H9 (cell line): Measurements from ENCODE around the gene WFDC1. TPM values are rescaled to one million over a fixed set of nuclear protein-coding genes. Genes with fewer than 3 reads are reported as not detected.

ENCODE experiments used
- DNase-seq: peaks from one replicate; pipeline ENCODE4 v3.0.0-alpha.2; 2017
- H2AFZ ChIP-seq: one replicate; pipeline ENCODE4 v1.6.1; 2013; ENCODE audit warnings: mild to moderate bottlenecking, low read length, control low read depth, moderate library complexity
- H2AK5ac ChIP-seq: 2 replicates; pipeline ENCODE4 v1.6.1; 2013; ENCODE audit warnings: low read length, control low read depth, mixed read lengths; ENCODE audit not compliant: insufficient read length
- H2BK120ac ChIP-seq: one replicate; pipeline ENCODE4 v1.6.1; 2013; ENCODE audit warnings: low read depth, mild to moderate bottlenecking, low read length, control low read depth, inconsistent platforms; ENCODE audit not compliant: poor library complexity, severe bottlenecking
- H2BK12ac ChIP-seq: 2 replicates; pipeline ENCODE4 v1.6.1; 2013; ENCODE audit warnings: low read length, control low read depth, mixed read lengths, low read depth; ENCODE audit not compliant: insufficient read length
- H2BK15ac ChIP-seq: 2 replicates; pipeline ENCODE4 v1.6.1; 2013; ENCODE audit warnings: low read depth, low read length, control low read depth
- H2BK20ac ChIP-seq: one replicate; pipeline ENCODE4 v1.6.1; 2013; ENCODE audit warnings: low read depth, mild to moderate bottlenecking, low read length, control low read depth, inconsistent platforms; ENCODE audit not compliant: poor library complexity, severe bottlenecking
- H2BK5ac ChIP-seq: 2 replicates; pipeline ENCODE4 v1.6.1; 2013; ENCODE audit warnings: low read length, control low read depth, mixed read lengths; ENCODE audit not compliant: insufficient read length
- H3K14ac ChIP-seq: 2 replicates; pipeline ENCODE4 v1.6.1; 2013; ENCODE audit warnings: low read length, control low read depth; ENCODE audit not compliant: insufficient read depth
- H3K18ac ChIP-seq: 2 replicates; pipeline ENCODE4 v1.6.1; 2013; ENCODE audit warnings: low read depth, mild to moderate bottlenecking, mixed read lengths, low read length, control low read depth; ENCODE audit not compliant: insufficient read length
- H3K23ac ChIP-seq: 2 replicates; pipeline ENCODE4 v1.6.1; 2013; ENCODE audit warnings: low read length, control low read depth, mixed read lengths, low read depth; ENCODE audit not compliant: insufficient read length
- H3K23me2 ChIP-seq: 2 replicates; pipeline ENCODE4 v1.6.1; 2013; ENCODE audit warnings: low read depth, mild to moderate bottlenecking, mixed read lengths, low read length, control low read depth; ENCODE audit not compliant: insufficient read length, poor library complexity, severe bottlenecking
- H3K27ac ChIP-seq: 2 replicates; pipeline ENCODE4 v1.5.1; 2013; ENCODE audit warnings: low read length, control low read depth, mixed read lengths, low read depth; ENCODE audit not compliant: insufficient read length
- H3K27me3 ChIP-seq: 2 replicates; pipeline ENCODE4 v1.6.1; 2013; ENCODE audit warnings: low read length, control low read depth, inconsistent platforms; ENCODE audit not compliant: insufficient read depth
- H3K4ac ChIP-seq: 2 replicates; pipeline ENCODE4 v1.6.1; 2013; ENCODE audit warnings: low read depth, mild to moderate bottlenecking, control low read depth, inconsistent platforms, low read length, moderate library complexity
- H3K4me1 ChIP-seq: 2 replicates; pipeline ENCODE4 v1.6.1; 2013; ENCODE audit warnings: low read length, control low read depth, inconsistent platforms; ENCODE audit not compliant: insufficient read depth
- H3K4me2 ChIP-seq: 2 replicates; pipeline ENCODE4 v1.6.1; 2013; ENCODE audit warnings: low read length, control low read depth, mixed read lengths; ENCODE audit not compliant: insufficient read length, insufficient read depth
- H3K56ac ChIP-seq: 2 replicates; pipeline ENCODE4 v1.6.1; 2013; ENCODE audit warnings: low read depth, mild to moderate bottlenecking, mixed read lengths, low read length, control low read depth; ENCODE audit not compliant: insufficient read length
- H3K79me1 ChIP-seq: 2 replicates; pipeline ENCODE4 v1.6.1; 2013; ENCODE audit warnings: low read depth, mild to moderate bottlenecking, moderate library complexity, low read length, control low read depth, inconsistent platforms; ENCODE audit not compliant: insufficient read depth, poor library complexity, severe bottlenecking
- H3K79me2 ChIP-seq: 2 replicates; pipeline ENCODE4 v1.6.1; 2013; ENCODE audit warnings: low read length, control low read depth, inconsistent platforms; ENCODE audit not compliant: insufficient read depth
- H3K9ac ChIP-seq: 2 replicates; pipeline ENCODE4 v1.6.1; 2013; ENCODE audit warnings: low read length, control low read depth, mixed read lengths; ENCODE audit not compliant: insufficient read length; ENCODE audit errors: extremely low read depth
- H3K9me3 ChIP-seq: one replicate; pipeline ENCODE4 v1.6.1; 2013; ENCODE audit warnings: low read depth, low read length, inconsistent platforms; ENCODE audit not compliant: control insufficient read depth
- H3T11ph ChIP-seq: one replicate; pipeline ENCODE4 v1.6.1; 2013; ENCODE audit warnings: mild to moderate bottlenecking, low read length, control low read depth, inconsistent platforms
- H4K20me1 ChIP-seq: one replicate; pipeline ENCODE4 v1.6.1; 2013; ENCODE audit not compliant: control insufficient read depth, insufficient read length, insufficient read depth
- H4K5ac ChIP-seq: 2 replicates; pipeline ENCODE4 v1.6.1; 2013; ENCODE audit warnings: low read depth, mild to moderate bottlenecking, mixed read lengths, low read length, control low read depth; ENCODE audit not compliant: insufficient read length
- H4K8ac ChIP-seq: replicated peaks from 2 replicates; pipeline ENCODE4 v1.6.1; 2013; ENCODE audit warnings: low read length, control low read depth, mixed read lengths, low read depth; ENCODE audit not compliant: insufficient read length
- H4K91ac ChIP-seq: 2 replicates; pipeline ENCODE4 v1.6.1; 2013; ENCODE audit warnings: low read depth, mild to moderate bottlenecking, moderate library complexity, mixed read lengths, low read length, control low read depth; ENCODE audit not compliant: insufficient read length
- H3K27ac Mint-ChIP-seq, 3 experiments: 2 replicates in 2 of 3; 3 replicates in 1 of 3; pipeline ENCODE4 v1.8.0; 2020 to 2021; ENCODE audit warnings: mixed read lengths in 3 of 3, mild to moderate bottlenecking in 1 of 3, moderate library complexity in 1 of 3
- H3K27me3 Mint-ChIP-seq: 2 replicates; pipeline ENCODE4 v1.8.0; 2021; ENCODE audit warnings: low read depth, mild to moderate bottlenecking, moderate library complexity, mixed read lengths
- H3K36me3 Mint-ChIP-seq, 3 experiments: 2 replicates in 2 of 3; 3 replicates in 1 of 3; pipeline ENCODE4 v1.8.0; 2020 to 2021; ENCODE audit warnings: low read depth in 3 of 3, mixed read lengths in 3 of 3; ENCODE audit not compliant: insufficient read depth in 1 of 3
- H3K4me1 Mint-ChIP-seq, 2 experiments: 2 replicates each; pipeline ENCODE4 v1.8.0; 2020; ENCODE audit warnings: mixed read lengths in 2 of 2
- H3K4me3 Mint-ChIP-seq, 2 experiments: 2 replicates in 1 of 2; 3 replicates in 1 of 2; pipeline ENCODE4 v1.8.0; 2020 to 2021; ENCODE audit warnings: mild to moderate bottlenecking in 2 of 2, mixed read lengths in 2 of 2, moderate library complexity in 1 of 2
- H3K9me3 Mint-ChIP-seq, 2 experiments: 2 replicates in 1 of 2; 3 replicates in 1 of 2; pipeline ENCODE4 v1.8.0; 2020; ENCODE audit warnings: mild to moderate bottlenecking in 2 of 2, mixed read lengths in 2 of 2, moderate library complexity in 1 of 2
- CTCF ChIP-seq: fragments of 200-600 bp; sonication (generic); conservative IDR thresholded peaks from 3 replicates; pipeline ENCODE4 v1.8.0; 2021; ENCODE audit warnings: antibody characterized with exemption, mild to moderate bottlenecking
- WGBS: extraction: QIAGEN DNeasy Blood & Tissue Kit; methylation state at CpG from one replicate; pipeline ENCODE4 v1.1.7; 2013; ENCODE audit warnings: missing lambda C conversion rate, low lambda C conversion rate, mixed read lengths; ENCODE audit not compliant: insufficient read length; ENCODE audit errors: extremely low coverage; 5-methylcytosine and 5-hydroxymethylcytosine counted together
- total RNA-seq: library from RNA; stranded (reverse); gene quantifications from 2 replicates; pipeline ENCODE4 v1.2.1, GENCODE V29; 2021

The WFDC1 gene
- total RNA-seq, 1 experiment from 2014 or later, result 0.24 TPM

- H3K9me3 ChIP-seq, result no peaks in the 10 kb centered on the region
- Mint-ChIP-seq H3K4me1 (no peaks in the 10 kb centered on the region), H3K27me3 (peaks cover 6% of the 10 kb centered on the region), H3K9me3 (peaks cover 3 to 5% of the 10 kb centered on the region in 2 experiments; a peak in 2 of 5 replicates), H3K27ac (no peak overlapping the region), H3K36me3 (0 out of 7 replicates have a peak, but pooled peaks cover 0 to 2% (median 0%) of the 10 kb centered on the region in 3 experiments), H3K4me3 (no peak overlapping the region)
- no peak overlapping the region for H3K27ac ChIP-seq
- no peak overlapping the region for H2BK20ac ChIP-seq
- no peak overlapping the region for H2BK5ac ChIP-seq
- no peak for DNase-seq
- H4K20me1 ChIP-seq, result no peaks in the 10 kb centered on the region
- no CpG with 5 or more reads among the region's 24 CpGs for WGBS
- H3K79me1 ChIP-seq, result no peaks in the 10 kb centered on the region
- no peak overlapping the region for H3K18ac ChIP-seq
- no peak overlapping the region for H2BK15ac ChIP-seq
- no peak overlapping the region for H2BK120ac ChIP-seq
- no peak overlapping the region for H3K14ac ChIP-seq
- no peaks in the 10 kb centered on the region for H3K23me2 ChIP-seq
- H2BK12ac ChIP-seq, result no peak overlapping the region
- H4K8ac ChIP-seq, result no peak overlapping the region
- H2AFZ ChIP-seq, result no peak overlapping the region
- H4K91ac ChIP-seq, result no peak overlapping the region
- TF ChIP-seq CTCF, result no peak
- no peaks in the 10 kb centered on the region for H3K79me2 ChIP-seq
- no peak overlapping the region for H3K23ac ChIP-seq
- no peak overlapping the region for H3T11ph ChIP-seq
- no peak overlapping the region for H3K4me2 ChIP-seq
- H2AK5ac ChIP-seq, result no peak overlapping the region
- H3K9ac ChIP-seq, result no peak overlapping the region
- no peak overlapping the region for H3K4ac ChIP-seq
- H3K56ac ChIP-seq, result no peak overlapping the region
- H4K5ac ChIP-seq, result no peak overlapping the region
- no peaks in the 10 kb centered on the region for H3K27me3 ChIP-seq
- H3K4me1 ChIP-seq, result no peaks in the 10 kb centered on the region
These were observed 24.6 kb downstream of the WFDC1 start for GRCh38 chr16:84319146-84319760.
